HG02623 (cell line): ENCODE results near the gene FBLN2.

Source experiments
- ATAC-seq: cut with Tn5 transposase; IDR thresholded peaks from one replicate; pipeline ENCODE4 v1.9.1; 2021; ENCODE audit warnings: moderate library complexity; ENCODE audit not compliant: unreplicated experiment

The FBLN2 gene

DNA sequence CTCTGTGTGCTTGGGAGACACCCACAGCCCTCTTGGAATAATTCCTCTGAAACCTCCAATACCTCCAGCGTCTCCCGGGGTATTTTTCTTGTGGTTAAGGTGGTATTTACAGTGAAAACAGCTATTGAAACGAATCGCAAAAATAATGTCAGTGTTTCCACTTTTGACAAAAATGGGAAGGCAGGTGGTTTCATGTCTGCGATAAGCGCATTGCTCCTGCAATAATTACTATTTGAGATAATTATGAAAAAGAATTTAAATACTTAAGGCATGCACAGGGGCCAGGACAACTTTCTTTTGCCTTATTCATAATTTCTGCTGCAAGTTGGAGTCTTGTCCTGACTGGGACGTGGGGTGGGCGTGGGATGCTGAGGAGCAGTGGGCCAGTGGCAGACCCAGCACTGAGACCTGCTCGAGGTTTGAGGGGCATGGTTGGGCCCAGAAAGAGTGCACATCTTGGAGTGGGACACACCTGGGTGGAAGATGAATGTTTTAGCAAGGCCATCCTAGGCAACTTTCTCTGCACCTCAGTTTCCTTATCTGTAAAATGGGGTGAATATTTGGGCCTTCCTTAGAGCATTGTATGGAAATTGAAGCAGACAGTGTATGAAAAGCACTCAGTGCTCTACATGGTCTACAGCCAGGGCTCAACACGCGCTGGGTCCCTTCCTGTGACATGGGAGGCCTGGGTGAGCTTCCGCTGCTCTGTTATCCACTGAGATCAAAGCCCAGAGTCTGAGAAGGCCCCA lies 110.5 kb downstream of the FBLN2 start:
- ATAC-seq, result no peak

DNA sequence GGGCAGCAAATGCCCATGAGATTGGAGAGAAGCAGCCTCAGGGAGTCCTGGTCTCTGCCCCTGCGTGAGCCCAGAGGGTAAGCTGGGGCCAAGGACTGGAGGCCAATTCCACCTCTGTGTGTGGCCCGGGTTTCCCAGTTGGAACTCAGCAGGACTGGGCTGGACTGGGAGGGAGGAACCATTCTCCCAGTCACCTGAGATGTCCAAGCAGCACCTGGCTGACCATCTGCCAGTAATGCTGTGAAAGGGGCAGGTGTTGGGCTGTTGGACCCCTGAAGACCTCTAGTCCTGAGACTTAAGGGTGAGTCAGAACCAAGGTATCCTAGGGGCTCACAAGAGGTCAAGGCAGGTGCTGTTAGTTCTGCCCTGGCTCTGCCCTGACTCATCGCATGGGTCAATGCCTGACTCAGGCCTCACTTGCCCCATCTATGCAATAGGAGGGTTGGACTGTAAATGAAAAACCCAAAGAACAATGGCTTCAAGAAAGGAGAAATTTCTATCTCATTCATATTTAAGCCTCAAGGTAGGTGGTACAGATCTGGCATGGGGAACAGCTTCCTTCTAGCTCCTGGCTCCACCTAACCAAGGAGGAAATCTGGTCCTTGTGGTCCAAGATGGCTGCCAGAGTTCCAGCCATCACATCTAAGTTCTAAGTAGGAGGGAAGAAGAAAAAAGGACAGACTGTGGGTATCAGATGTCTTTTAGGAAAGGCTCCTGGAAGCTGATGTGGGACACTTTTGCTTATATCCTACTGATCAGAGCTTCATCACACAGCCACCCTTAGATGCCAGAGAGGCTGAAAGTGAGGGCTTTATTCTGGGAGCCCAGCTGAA lies 111.3 kb downstream of the FBLN2 start:
- no peak for ATAC-seq

DNA sequence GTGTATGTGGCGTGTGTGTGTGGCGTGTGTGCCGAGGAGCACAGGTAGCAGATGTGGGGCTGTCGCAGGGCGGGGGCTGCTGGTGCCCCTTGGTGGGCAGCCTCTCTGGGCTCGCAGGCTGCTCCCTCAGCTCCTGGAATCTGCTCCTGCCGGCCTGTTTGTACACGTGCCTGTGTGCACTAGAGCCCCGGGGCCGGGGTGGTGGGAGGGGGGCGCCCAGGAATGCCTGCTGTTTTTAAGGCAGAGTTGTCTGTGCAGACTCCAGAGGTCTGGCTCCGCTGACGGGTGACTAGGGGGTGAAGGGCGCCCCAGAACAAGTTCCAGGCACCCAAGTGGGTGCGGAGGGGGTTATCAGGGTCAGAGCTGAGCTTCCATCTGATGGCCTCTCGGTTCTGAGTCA lies 112.2 kb downstream of the FBLN2 start:
- ATAC-seq, result no peak

DNA sequence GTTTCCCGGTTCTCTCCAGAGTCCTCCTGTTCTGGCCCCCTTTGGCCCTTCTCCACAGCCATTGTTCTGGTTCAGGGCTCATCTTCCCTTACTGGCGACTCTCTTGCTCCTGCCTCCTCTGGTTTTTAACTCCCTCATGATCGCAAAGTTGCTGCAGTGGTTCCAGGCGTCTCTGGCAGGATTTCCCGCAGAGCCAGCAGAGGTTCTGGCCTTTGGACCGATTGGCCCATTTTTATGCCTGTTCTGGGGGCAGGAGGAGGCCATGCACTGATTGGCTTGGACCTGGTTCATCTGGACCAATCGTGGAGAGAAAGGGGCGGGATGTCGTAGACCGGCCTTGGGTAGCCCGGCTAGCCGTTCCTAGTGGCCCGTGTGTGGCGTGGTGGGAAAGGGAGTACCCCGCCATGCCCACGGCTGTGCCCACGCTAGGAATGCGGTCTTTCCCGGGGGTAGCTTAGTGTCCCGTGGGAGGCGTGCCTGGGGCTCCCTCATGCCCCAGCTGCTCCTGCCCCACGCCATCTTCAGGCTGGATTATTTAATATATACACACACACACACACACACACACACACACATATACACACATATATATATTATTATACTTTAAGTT lies 113.4 kb downstream of the FBLN2 start:
- ATAC-seq, result no peak

DNA sequence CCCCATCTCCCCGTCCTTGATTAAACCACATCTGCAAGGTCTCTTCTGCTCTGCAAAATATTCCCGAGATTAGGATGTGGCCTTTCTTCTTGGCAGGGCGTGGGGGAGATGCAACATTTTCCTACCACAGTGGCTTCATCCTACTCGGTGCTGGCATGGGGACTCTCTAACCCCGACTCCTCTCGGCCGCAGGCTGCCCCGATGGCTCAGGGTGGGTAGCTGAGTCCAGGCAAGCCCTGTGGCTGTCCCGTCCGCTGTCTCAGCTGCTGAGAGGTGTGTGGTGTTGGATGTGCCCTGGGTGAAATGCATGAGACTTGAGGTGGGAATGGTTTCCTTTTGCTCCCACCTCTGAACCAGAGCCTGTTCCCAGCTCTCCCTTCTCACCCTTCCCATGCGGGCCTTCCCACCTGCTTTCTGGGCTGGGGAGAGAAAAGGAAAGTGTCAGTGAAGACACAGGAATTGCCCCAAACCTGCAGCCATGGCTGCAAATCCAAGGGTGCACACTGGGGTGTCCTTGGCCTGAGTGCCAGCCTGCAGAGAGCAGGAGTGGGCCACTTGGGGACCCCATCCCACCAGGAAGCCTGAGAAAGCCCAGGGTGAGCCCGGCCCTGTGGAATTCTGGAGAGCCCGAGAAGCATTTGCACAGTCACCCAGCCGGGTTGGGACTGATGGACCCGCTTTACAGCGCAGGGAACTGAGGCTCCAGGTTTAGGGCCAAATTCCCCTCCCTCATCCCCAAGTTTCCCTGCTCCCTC lies 115.0 kb downstream of the FBLN2 start:
- ATAC-seq, result no peak

DNA sequence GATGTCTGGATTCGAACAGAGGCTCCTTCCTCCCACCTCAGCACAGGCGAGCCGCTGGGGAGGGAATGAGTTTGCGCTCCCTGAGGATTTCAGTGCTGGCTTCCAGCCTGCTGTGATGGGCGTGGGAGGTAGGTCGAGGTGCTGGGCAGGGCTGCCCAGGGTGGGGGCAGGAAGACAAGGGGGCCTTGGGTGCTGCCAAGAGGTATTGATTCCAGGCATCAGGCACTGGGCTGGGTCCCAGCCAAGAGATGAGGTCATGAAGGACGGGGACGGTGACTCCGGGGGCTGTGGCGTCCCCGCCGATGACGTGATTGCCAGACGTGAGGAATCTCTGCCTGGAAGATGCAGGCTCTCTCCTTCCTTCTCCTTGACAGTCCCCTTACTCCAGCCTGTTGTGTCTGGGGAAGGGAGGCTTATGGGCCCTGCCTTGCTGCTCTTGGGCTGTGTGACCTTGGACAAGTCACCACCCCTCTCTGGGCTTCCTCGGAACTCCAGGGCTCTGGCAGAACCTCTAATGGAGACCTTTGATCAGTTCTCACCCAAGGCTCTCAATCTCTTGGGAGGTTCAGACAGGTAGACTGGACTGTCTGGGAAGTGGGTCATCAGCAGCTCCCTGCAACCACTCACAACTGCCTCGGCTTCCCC lies 116.8 kb downstream of the FBLN2 start:
- no peak for ATAC-seq

DNA sequence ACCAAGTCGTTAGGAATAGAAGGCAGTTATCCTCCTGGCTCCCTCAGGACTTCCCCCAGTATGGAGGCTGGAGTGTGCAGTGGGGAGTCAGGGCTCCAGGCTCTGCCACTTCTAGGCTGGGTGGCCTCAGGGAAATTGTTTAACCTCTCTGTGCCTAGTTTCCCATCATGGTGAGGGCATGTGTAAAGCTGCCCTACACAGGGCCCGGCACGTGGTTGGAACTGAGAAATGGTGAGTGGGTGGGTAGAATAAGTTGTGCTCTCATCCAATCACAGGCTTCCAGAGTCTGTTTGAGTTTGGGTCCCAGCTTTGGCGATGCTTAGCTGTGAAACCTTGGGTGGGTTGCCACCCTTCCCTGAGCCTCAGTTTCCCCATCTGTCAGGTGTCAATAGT lies 117.3 kb downstream of the FBLN2 start:
- ATAC-seq, result no peak

DNA sequence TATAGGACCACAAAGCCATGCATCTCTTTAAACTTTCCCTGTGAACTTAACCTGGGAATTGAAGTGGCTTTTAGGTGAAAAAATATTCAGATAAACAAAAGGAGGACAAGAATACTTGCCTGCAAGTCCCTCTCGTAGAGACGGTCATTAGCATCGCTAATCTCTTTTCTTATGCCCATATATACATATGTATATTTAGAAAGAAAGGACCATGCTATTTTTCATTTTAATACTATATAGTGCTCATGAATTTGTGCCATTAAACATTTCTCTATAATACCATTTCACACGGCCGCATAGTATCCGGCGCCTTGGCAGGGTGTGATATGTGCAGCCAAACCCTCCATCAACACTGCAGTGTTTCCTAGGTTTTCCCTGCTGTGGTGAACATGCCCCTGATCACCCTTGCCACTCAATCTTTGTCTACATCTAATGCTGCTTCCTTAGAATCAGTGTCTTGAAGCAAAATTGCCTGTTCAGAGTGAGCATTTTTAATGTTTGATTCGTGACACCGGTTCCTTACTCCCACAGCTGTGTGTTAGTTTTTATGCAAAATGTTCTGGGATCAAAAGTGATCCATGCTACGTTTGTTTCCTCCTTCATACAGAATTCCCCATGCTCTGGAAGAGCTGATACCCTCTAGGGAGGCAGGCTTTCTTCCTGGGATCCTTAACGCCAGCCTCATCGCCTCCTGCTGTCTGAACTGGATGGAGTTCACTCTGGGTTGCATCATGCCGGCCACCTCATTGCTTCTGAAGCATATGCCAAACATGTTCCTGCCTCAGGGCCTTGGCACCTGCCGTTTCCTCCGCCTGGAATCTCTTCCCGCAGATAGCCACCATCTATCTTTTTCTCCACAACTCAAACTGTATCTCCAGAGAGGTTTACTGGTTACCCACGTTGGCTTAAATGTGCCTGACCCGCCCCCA lies 118.1 kb downstream of the FBLN2 start:
- no peak for ATAC-seq

DNA sequence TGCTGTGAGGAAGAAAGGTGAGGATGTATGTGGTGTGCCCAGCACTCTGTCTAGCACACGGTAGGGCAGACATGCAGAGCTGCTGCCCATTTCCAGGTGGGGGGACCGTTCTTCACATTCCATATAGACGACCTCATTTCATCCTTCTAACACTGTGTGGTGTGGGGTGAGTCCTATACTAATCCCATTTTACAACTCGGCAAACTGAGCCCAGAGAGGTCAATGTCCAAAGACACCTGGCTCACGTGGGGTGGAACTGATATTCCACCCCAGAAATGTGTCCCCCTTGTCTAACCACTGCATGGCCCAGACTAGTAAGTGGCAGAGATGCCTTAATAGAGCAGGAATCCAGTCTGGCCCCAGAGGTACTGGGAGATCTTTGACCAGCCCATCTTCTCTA lies 119.2 kb downstream of the FBLN2 start:
- no peak for ATAC-seq

DNA sequence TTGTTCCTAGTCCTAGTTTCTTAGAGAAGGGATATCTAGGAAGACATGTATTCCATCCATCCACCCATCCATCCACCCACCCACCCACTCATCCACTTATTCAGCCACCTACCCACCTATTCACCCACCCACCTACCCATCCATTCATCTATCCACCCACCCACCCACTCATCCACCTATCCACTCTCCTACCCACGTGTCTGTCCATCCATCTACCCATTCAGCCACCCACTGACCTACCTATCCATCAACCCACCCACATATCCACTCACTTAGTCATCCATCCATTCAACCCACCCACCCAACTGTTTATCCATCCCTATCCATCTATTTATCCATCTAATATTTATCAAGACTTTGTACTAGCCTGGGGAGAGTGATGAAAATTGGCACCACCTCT lies 120.5 kb downstream of the FBLN2 start:
- ATAC-seq, result no peak

DNA sequence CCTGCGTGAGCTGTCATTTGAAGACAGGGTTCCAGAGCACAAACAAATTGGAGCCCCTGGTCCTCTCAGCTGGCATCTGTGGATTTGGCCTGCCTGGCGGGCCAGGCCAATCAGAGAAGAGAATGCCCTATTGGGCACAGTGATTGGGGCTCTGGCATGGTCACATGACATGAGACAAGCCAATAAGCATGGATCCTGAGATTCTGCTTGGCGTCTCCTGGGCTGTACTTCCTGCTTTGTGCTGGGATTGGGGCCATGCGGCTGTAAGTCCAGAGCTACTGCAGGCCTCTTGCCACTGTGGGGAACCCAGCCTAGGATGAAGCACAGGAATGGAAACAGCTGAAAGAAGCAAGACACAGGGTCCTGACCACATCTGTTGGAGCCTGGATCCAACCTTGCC lies 121.4 kb downstream of the FBLN2 start:
- ATAC-seq, result no peak

DNA sequence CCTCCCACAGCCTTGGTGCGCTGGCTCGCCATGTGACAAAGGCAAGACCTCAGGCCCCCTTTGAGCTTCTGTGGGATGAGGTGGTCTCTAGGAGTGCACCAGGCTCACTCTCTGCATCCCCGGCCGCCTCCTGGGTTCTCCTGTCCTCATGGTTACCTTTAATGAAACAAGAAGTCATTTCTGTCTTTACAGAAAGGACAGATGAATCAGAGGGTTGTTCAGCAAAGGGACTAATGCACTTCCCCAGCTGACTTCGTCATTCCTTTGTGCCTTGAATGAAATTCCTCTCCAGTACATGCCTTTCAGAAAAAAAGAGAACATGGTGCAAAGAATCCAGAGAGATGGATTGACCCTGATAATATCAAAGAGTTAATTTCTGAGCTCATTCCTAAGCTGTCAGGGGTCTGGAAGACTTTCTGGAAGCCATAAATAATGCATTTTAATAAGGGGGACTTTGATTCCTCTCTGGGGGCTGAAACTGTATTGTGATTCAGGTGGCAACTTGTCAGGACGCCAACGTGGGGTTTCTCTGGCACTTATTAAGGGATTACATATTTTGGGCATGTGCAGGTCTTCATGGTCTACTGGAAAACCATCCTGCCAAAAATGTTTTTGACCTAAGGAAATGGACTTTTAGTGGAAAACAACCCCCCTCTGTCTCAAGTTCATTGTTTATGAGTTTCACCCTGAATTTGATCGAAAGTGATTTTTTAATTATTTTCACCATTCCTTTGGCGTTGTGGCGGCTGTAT lies 122.7 kb downstream of the FBLN2 start:
- no peak for ATAC-seq

DNA sequence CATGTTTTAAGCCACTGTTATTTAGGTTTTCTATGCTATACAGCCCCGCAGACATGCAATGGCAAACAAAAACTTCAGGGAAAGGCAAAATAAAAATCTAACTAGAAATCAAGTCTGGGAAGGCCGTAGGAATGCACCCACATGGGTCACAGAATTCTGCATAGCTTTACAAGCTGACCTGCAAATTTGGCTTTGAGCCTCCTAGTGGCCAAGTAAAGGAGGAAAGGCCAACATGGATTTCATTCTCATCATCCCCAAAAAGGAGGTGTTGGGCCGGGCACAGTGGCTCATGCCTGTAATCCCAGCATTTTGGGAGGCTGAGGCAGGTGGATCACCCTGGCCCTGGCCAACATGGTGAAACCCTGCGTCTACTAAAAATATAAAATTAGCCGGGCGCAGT lies 124.3 kb downstream of the FBLN2 start:
- no peak for ATAC-seq

DNA sequence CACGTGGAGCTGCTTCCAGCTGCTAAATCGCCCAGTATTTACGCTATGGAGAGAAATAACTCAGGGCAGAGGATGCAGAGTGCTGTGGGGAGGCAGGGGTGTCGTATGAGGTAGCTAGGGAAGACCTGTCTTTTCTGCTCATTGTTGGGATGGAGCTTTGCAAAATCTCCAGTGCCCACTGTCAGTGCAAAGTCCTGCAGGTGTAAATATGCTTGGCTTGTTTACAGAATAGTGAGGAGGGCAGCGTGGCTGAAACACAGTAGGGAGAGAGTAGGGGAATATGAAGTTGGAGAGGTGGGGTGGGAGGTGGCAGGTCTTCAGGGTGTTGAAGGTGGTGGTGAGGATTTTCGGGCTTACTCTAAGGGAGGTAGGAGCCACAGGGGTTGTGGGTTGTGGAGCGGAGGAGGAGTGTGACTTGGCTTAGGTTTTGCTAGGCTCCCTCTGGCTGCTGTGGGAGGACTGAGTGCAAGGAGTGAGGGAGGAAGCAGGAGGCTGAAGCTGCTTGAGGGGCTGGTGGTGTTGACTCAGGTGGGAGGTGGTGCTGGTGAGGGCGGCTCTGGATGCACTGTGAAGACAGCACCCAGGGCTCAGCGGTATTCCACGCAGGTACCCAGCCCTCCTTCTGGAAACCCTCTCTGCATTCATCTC lies 125.7 kb downstream of the FBLN2 start:
- ATAC-seq, result no peak

DNA sequence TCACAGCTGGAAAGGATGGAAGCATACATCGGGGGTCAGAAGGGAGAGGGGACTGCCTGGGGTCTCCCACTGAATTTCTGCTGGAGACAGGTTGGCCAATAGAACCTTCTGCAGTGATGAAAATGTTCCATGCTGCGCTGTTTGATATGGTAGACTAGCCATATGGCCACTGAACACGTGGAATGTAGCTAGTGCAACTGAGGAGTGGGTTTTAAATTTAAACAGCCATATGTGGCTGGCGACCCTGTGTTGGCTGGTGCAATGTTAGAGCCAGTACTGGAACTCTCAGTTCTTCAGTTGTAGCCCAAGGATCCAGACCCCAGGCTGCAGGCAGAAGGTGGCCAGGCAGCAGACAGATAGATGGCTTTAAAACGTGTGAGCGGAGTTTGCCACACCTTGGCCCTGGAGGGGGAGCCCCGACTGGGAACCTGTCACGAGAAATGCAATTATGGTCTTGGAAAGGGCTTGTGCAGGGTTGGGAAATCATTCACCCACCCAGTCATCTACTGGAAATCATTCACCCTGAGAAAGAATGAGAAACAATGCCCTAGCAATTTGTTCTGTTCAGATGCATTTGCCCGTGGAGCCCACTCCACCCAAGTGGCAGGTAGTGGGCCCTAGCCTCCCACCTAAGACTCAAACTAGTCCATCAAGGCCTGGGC lies 127.6 kb downstream of the FBLN2 start:
- no peak for ATAC-seq

DNA sequence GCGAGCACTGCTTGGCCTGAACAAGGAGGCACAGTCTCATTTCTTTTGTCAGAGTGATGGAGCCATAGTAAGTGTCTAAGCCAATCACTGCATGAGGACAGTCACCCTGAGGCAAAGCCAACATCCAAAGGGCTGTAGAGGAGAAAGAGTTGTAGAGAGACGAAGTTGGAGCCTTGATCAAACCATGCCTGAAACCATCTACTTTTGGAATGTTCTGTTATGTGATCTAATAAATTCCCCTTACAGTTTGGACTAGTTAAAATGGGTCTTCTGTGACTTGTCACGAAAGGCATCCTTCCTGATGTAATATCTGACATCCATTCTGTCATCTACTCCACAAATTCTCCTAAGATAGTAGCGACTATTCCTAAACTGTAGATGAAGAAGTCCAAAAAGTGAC lies 128.3 kb downstream of the FBLN2 start:
- no peak for ATAC-seq

DNA sequence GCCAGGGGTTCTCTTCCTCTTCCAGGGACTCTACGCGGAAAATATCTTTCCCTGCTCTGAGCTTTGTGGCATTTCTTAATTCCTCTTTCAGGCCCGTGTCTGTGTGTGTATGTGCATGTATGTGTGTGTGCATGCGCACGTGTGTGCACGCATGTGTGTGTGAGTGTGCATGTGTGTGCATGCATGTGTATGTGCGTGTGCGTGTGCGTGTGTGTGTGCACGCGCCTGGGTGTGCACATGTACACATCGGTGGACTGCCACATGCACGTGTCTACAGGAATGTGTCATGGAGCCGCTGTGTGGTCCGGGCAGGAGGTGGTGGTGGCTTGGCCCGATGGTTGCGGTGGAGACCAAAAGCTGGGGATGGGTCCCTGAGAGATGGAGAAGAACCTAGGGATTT lies 133.0 kb downstream of the FBLN2 start:
- no peak for ATAC-seq
